22Rv1 (cell line): Measurements from ENCODE around the gene ESYT3.

Source experiments
- H3K27ac ChIP-seq: fragments of 450-650 bp; 2 replicates; pipeline ENCODE4 v1.5.1; 2017
- ZFX ChIP-seq: fragments of 450-650 bp; IDR thresholded peaks from 2 replicates; pipeline ENCODE4 v1.6.1; 2017; ENCODE audit warnings: antibody characterized with exemption, borderline replicate concordance
- TF ChIP-seq, protein P1 (sequence below): fragments of 450-650 bp; IDR thresholded peaks from 2 replicates; pipeline ENCODE4 v1.5.1; 2017; ENCODE audit warnings: mild to moderate bottlenecking

Gene ESYT3

DNA sequence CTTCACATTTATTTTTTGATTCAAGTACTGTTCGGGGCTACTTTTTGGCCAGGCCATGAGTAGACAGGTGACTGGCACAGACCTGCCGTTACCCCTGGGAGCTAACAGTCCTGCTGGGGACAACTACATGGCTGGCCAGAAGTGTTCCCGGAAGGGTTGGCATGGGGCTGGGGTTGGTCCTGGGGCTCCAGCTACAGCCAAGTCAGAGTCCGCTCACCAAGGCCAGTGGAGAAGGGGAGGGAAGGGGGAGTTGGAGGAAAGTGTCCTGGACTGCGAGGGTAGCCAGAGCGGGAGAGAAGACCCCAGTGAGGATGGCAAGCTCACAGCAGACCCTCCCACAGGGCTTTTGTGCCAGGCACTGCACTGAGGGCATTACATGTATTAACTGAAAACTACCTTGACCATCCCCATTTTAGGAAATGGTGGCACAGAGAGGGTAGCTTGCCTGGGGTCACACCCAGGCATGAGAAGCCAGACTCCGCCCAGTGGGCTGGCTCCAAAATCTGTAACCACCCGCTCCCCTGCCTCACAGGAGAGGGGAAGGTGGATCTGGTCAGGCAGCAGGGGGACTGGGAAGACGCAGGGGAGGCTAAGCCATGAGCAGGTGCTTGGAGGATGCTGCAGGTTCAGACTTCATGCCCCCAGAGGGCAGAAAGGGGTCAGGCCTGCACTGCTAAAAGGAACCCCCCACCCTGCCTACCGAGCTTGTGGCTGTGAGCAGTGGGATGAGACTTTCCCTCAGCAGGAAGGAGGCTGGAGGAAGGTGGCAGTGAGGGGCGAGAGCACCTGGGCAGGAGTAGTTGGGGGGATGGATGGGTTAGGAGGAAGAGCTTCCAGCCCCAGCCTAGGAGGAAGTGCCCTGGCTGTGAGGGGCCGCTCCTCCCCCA is 38.3 kb upstream of the ESYT3 start:
- no peak for TF ChIP-seq ZFX
- TF ChIP-seq, protein P1, sequence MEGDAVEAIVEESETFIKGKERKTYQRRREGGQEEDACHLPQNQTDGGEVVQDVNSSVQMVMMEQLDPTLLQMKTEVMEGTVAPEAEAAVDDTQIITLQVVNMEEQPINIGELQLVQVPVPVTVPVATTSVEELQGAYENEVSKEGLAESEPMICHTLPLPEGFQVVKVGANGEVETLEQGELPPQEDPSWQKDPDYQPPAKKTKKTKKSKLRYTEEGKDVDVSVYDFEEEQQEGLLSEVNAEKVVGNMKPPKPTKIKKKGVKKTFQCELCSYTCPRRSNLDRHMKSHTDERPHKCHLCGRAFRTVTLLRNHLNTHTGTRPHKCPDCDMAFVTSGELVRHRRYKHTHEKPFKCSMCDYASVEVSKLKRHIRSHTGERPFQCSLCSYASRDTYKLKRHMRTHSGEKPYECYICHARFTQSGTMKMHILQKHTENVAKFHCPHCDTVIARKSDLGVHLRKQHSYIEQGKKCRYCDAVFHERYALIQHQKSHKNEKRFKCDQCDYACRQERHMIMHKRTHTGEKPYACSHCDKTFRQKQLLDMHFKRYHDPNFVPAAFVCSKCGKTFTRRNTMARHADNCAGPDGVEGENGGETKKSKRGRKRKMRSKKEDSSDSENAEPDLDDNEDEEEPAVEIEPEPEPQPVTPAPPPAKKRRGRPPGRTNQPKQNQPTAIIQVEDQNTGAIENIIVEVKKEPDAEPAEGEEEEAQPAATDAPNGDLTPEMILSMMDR, result no peak
- H3K27ac ChIP-seq, result no peak overlapping the region

DNA sequence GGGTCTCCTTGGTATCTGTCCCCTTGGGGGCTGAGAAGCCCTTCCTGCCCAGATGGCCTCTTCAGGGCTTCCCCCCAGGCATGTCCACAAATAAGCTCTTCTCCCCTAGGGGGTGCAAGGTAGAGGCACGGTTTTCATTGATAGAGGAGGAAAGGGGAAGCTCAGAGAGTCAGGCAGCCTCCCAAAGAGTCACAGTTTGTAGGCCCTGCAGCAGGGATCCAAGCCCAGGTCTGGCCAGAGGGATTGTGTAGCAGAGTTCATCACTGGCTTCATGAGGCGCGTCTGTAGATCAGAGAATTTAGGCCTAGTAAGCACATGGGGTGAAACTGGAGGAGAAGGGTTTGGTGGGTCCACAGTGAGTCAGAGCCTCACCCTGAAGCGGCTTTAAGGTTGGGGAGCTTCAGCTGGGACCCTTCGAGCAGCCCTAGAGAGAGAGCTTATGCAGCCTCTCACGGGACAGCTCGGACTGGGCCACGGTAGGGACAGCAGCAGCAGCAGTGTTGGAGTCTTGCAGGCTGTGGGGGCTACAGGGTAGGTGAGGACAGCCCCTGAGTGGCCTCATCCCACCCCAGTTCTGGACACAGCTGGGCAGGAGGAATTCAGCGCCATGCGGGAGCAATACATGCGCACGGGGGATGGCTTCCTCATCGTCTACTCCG is 37.5 kb upstream of the ESYT3 start:
- H3K27ac ChIP-seq, result no peak overlapping the region
- TF ChIP-seq, protein P1, result no peak

DNA sequence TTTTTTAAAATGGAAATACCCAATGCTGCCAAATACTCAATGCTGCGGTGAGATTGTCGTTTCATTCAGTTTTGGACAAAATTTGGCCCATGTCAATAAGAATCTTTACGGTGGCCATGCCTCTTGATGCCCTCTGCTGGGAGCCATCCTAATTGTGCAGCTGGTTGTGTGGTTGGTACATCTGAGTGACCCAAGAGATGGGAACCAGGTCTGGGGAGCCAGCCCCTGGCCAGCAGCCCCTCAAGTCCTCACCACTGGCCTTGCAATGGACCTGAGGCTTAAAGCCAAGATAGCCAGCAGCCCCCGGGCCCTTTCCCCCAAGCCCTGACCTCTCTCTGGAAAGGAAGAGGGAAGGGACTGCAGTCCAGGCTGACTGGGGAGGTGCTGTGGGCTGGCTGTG is 36.4 kb upstream of the ESYT3 start:
- H3K27ac ChIP-seq, result no peak overlapping the region
- TF ChIP-seq ZFX, result no peak
- TF ChIP-seq, protein P1, result peak; percentile 23

DNA sequence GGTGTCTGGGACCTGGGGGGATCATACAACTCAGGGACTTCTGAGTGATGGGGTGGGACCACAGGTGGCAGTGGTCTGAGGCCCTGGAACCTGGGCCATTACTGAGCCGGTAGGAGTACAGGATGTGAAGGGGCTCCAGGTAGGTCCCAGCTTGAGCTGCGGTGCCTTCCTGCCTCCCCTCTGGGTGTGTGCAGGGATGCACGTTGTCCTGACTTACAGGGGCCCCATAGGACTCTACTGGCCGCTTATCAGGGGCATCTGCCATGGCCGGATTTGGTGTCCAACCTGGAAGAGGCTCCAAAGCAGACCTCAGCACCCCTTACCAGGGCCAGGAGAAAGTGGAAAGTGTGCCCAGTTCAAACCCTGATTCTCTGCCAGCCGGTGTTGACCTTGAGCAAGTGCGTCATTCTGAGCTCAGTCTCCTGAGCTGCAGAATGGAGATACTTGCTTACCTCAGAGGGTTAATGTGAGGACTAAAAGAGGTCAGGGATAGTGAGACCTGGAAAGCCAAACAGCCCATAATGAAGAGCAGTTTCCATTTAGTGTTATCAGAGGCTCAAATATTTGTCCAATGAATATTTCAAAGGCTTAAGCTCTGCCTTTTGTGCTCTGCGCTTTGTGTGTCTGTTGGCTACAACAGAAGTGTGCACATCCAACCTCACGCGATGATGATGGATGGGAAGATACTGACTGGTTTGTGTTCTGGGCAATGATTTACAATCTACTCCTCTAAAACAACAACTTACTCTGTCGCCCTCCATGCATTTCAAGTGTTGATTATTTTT is 35.4 kb upstream of the ESYT3 start:
- TF ChIP-seq, protein P1, result no peak
- TF ChIP-seq ZFX, result no peak

DNA sequence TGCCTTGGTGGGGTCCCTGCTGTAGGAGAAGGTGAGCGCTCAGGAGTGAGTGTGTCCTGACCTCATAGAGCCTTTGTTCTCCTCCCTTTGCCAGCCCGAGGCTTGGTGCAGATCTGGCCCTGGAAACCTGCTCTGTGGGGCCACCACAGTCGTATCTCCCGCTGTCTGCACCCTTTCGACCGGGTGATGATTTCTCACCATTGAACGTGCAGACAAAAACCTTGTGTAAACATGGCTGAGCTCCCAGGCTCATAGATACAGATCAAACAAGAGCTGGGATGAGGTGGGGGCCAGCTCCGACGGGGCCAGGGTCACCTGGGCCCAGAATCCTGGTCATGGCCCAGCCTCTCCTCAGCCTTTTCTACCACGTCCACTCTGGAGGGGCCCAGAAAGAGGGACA is 34.6 kb upstream of the ESYT3 start:
- H3K27ac ChIP-seq, result no peak overlapping the region
- TF ChIP-seq, protein P1, result no peak
- no peak for TF ChIP-seq ZFX

More for the DNA sequence above, 35.4 kb upstream of the ESYT3 start:
- H3K27ac ChIP-seq, result no peak overlapping the region

DNA sequence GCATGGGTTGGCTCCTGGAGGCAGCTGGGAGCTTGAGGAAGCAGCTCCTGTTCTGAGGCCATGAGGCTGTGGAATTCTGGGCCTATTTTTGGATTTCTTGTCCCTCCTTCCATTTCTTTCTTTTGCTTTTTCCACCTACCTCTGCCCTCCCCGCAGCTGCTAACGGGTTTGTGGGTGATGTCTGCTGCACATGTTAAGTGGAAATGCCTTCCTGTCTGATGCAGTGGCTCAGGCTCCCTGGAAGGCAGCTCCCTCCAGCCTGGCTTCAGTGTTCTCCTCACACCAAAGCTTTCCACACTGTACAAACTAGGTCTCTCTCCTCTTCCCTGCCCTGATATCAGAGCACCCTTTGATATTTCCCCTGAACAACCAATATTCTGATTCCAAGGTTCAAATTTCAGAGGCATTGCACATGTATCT is 33.8 kb upstream of the ESYT3 start:
- H3K27ac ChIP-seq, result no peak overlapping the region
- TF ChIP-seq, protein P1, result no peak
- no peak for TF ChIP-seq ZFX
